Embryonic facial prominence (tissue), 1 donor: ENCODE data around the gene POFUT1.
"Not testable (repeated sequence)": the region's sequence is repeated elsewhere in the genome, so short reads cannot be mapped to it uniquely, and the experiment has no call there.

Experiments used
- DNase-seq: peaks from one replicate; pipeline ENCODE4 v3.0.0-alpha.2; 2016; ENCODE audit errors: extremely low spot score

Gene POFUT1

GRCh38 chr20:32207626-32208498 is at the start of gene POFUT1, which contains the start of gene PLAGL2:
TSS of gene POFUT1 (plus strand) at chr20:32207880. CDS start at chr20:32207942, 62 bp downstream.
TSS of gene PLAGL2 (minus strand) at chr20:32207743. CDS start at chr20:32202178, 5,565 bp downstream.
- peak; percentile 68 for DNase-seq

DNA sequence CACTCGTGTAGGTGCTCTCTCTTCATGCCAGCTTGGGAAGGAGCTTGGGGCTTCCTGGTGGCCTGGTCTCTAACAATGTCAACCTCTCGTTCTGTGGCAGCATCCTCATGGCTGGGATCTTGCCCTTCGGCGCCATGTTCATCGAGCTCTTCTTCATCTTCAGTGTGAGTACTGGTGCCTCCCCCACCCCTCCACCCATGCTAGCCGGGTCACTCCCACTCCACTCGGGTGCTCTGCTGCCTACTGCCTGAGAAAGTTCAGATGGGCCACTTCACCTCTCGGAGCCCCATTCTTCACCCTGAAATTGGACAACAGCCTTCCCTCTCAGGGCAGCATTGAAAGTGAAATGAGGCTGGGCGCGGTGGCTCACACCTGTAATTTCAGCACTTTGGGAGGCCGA is 49.3 kb upstream of the POFUT1 start:
- no peak for DNase-seq

DNA sequence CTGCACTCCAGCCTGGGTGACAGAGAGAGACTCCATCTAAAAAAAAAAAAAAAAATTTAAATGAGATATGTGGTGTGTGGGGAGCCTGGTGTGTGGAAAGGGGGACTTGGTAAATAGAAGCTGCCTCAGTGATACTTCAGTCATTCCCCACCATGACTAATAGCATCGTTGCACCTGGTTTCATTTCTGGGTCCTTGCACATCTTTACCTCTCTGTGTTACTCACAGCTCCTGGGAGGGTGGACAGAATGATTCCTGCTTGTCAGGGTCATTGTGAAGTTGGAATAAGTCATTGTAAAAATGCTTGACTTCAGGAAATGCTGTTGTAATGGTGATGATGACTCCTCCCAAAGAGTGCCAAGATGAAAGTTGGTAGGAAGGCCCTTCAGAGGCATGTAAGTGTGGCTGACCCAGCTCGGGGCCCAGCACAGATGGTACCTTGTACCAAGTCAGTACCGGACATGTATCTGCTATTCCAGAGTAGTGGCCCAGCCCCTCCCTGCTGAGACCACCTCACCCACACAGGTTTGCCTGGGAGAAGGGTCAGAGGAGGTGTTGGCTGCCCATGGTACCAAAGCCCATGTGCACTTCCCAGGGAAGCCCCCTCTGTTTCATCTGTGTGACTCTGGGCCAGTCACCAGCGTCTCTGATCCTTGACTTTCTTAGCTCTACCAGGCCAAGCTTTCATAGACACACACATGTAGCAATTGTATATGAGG is 48.6 kb upstream of the POFUT1 start:
- no peak for DNase-seq

DNA sequence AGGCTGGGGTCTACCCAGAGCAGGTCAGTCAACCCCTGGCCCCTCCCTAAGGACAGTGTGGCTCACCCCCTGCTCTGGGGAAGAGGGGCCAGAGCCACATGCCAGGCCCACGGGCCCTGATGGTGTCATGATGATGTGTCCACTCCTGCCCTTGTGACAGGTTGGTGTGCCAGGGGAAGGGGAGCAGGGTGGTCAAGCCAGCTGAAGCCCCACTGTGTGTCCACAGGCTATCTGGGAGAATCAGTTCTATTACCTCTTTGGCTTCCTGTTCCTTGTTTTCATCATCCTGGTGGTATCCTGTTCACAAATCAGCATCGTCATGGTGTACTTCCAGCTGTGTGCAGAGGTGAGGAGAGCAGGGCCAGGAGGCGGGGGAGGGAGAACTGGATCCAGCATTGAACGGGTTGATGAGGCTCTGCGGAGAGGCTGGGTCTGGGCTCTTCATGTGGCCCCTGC is 47.9 kb upstream of the POFUT1 start:
- DNase-seq = no peak

GRCh38 chr20:32160341-32160740 is 47.3 kb upstream of the POFUT1 start:
- DNase-seq = no peak

DNA sequence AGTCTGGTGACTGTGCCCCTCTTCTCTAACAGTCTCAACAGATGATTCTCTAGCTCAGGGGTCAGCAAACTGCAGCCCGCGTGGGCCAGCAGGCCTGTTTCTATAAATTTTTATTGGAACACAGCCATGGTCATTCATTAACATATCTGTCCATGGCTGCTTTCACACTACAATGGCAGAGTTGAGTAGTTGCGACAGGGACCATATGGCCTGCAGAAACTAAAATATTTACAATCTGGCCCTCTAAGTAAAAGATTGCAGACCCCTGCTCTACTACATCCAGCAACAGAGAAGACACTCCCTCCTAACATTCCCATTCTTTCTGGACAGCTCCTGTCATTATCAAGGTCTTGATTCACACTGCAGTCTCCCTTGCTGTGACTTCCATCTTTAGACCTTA is 45.3 kb upstream of the POFUT1 start:
- DNase-seq = no peak

- no peak for DNase-seq
These were observed 43.7 kb upstream of the POFUT1 start for GRCh38 chr20:32163951-32164350.

GRCh38 chr20:32164984-32165735 is 42.5 kb upstream of the POFUT1 start:
- DNase-seq = no peak

DNA sequence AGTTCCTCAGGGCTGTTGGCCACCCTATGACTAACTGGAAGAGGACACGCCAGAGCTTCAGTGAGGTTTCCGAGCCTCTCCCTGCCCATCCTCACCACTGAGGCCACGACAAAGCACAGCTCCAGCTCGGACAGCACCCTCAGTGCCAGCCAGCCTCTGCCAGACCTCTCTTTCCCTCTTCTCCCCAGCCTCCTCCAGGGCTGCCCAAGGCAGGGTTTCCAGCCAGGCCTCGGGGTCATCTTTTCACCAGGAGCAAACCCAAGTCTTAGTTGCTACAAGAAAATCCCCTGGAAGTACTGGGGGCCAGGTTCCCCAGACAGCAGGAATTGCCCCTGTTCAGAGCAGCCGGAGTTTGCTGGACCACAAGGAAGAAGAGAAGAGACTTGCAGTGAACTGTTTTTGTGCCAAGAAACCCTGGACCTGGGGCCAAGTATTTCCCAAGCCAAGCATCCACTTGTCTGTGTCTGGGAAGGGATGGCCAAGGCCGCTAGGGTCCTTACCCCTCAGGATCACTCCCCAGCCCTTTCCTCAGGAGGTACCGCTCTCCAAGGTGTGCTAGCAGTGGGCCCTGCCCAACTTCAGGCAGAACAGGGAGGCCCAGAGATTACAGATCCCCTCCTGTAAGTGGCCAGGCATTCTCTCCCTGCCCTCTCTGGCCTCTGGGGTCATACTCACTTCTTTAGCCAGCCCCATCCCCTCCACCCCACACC is 41.7 kb upstream of the POFUT1 start:
- DNase-seq = no peak

DNA sequence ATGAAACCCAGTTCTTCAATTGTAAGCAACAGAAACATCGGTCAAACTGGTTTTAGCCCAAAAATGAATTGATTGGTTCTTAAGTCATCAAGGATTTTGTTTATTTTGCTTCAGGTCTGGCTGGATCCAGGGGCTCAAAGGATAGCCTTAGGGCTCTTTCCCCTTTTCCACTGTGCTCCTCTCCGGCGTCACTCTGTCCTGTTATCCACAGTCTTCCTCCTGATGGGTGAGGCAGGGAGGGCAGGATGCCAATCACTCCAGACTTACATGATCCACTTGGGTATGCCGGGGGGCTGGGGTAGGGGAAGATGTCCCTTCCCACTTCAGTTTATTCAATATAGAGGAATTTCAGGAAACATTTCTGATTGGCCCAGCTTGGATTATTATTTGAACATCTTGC is 40.1 kb upstream of the POFUT1 start:
- no peak for DNase-seq

DNA sequence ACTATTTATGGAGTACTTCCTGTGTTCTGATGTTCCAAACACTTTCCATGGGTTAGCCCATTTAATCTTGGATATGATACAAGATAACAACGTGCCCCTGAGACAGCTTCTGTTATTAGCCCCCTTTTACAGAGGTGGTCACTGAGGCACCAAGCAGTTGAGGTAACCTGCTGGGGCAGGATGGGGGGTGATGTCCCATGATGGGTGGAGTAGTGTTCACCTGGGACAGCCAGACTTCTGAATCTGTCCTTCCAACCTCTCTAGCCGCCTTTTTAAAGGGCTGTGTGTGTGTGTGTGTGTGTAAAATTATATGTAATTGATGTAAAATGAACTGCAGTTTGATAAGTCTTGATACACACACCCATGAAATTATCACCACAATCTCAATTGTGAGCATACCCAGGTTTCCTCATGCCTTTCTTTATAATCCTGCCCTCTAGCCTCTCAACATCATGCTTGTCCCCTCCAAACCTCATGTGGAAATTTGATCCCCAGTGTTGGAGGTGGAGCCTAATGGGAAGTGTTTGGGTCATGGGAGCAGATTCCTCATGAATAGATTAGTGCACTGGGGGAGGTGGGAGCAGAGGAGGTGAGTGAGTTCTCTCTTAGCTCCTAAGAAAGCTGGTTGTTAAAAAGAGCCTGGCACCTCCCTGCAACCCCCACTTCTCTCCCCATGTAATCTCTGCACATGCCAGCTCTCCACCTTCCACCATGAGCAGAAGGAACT is 39.3 kb upstream of the POFUT1 start:
- no peak for DNase-seq

GRCh38 chr20:32177696-32178095 is 30.0 kb upstream of the POFUT1 start:
- not testable (repeated sequence) for DNase-seq

DNA sequence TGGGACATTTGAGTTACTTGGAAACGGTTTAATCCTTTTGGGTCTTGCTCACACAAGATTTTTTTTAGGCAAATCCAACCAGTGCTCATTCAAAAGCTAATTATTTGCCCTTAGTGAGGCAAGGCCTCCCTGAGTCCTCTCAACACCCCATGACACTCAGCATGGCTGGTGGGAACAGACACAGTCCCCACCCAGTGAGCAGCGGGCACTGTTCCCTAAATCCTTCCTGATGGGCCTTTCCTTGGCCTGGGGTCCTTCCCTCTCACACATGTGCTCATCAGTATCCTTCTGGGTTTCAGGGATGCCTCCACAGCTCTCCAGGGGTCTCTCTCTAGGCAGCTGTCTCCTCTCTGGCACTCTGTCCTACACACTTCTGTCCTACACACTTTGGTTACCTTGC is 28.2 kb upstream of the POFUT1 start:
- DNase-seq = no peak

GRCh38 chr20:32179934-32180333 is 27.7 kb upstream of the POFUT1 start:
- DNase-seq = no peak

DNA sequence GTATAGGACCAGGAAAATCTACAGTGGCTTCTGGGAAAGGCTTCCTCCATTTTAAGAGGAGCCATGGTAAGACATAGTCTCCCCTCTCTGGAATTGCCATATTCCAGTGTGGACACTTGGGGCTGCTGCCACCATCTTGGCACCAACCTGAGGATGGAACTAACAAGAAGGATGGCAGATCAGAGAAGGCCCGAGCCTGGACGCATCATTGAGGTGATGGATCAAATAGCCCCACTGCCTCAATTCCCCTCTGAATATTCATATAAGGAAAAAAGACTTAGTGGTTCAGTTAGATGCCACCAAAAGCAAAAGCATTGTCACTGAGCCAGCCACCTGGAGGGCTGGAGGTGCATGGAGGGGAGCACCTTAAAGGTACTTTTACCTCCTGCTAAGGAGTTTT is 26.1 kb upstream of the POFUT1 start:
- DNase-seq = no peak

GRCh38 chr20:32183947-32184635 is 23.6 kb upstream of the POFUT1 start:
- no peak for DNase-seq

DNA sequence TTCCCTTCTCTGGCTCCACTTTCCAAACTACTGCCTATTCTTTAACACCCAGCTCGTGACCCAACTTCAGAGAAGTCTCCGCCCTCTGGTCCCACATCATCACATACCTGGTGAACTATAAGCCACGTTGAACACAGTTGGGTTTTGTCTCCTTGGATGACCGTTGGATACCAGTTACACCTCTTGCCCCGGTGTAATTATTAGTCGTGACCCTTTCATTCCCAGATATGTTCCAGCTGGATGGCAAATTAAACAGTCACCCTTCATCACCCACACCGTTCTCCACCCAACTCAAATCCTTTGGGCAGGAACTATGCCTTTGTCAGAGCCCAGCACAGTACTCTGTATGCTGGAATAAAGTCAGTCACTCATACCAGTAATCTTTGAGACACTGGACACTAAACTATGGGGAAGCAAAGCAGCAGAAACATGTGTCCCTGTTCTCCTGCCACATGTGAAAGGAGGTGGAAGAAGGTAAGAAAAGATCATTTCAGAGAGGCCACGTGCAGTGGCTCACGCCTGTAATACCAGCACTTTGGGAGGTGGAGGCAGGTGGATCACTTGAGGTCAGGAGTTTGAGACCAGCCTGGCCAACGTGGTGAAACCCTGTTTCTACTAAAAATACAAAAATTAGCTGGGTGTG is 22.6 kb upstream of the POFUT1 start:
- DNase-seq = no peak

- no peak for DNase-seq
These were observed 21.2 kb upstream of the POFUT1 start for GRCh38 chr20:32186506-32186905.

DNA sequence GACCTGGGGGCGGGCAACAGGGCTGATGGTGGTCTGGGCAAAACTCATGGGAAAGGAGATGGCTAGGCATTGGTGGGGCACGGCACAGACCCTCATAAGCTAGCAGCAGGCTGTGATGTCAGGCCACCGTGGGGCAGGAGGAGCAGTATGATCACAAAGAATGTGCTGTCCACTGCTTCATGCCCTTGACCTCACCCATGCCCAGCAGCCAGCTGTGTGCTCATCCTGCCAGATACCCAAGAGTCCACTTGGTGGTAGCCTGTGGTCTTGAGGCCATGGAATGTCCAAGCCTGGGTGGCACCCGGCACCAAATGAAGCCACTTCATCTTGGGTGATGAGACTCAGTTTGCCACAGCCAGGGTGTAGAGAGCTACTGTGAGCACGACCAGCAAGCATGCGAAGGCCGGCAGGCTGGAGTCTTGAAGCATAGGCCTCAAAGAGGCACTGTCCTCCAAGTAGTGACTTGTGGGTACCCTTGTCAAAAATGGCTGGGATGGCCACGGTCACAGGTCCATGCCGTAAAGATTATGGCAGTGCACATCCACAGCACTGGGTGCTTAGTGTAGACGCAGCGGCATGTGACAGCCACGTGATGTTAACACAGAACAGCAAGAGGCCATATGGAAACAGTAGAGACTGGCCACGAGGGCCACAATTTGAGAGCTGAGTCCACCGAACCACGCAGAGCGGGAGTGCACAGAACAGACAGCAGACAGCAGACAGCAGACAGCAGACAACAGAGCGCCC is 19.1 kb upstream of the POFUT1 start:
- DNase-seq = no peak
